IPS-18a (cell line): ENCODE results near the gene OR3A1.
"Not testable (repeated sequence)": the region's sequence is repeated elsewhere in the genome, so short reads cannot be mapped to it uniquely, and the experiment has no call there.

ENCODE experiments used
- H3K27ac ChIP-seq: one replicate; pipeline ENCODE4 v1.5.1; 2013; ENCODE audit warnings: low read length
- H3K27me3 ChIP-seq: one replicate; pipeline ENCODE4 v1.6.1; 2013; ENCODE audit warnings: mild to moderate bottlenecking, low read length; ENCODE audit not compliant: control insufficient read depth, insufficient read depth
- H3K36me3 ChIP-seq: one replicate; pipeline ENCODE4 v1.6.1; 2013; ENCODE audit warnings: low read depth, low read length; ENCODE audit not compliant: control insufficient read depth
- H3K4me1 ChIP-seq: one replicate; pipeline ENCODE4 v1.6.1; 2013; ENCODE audit warnings: low read depth, low read length; ENCODE audit not compliant: control insufficient read depth
- H3K4me3 ChIP-seq: one replicate; pipeline ENCODE4 v1.5.1; 2013; ENCODE audit warnings: low read length
- H3K9ac ChIP-seq: one replicate; pipeline ENCODE4 v1.6.1; 2013; ENCODE audit warnings: mild to moderate bottlenecking, low read length, moderate library complexity
- H3K9me3 ChIP-seq: one replicate; pipeline ENCODE4 v1.6.1; 2013; ENCODE audit warnings: low read depth, low read length; ENCODE audit not compliant: control insufficient read depth

Gene OR3A1

DNA sequence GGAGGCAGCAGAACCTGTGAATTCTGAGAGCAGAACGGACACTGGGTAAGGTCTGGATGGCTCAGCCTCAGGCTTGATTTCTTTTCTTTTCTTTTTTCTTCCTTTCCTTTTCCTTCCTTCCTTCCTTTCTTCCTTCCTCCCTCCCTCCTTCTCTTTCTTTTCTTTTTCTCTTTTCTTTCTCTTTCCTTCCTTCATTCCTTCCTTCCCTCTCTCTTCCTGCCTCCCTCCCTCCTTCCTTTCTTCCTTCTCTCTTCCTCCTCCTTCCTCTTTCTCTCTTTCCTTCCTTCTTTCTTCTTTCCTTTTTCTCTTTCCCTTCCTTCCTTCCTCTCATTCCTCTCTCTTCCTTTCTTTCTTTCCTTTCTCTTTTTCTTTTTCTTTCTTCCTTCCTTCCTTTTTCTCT lies 38.0 kb downstream of the OR3A1 start:
- Histone ChIP-seq H3K27ac (no peak overlapping the region), H3K4me3 (no peak overlapping the region), H3K4me1 (no peaks in the 10 kb centered on the region), H3K9ac (no peak overlapping the region), H3K27me3 (no peaks in the 10 kb centered on the region), H3K9me3 (no peaks in the 10 kb centered on the region), H3K36me3 (no peaks in the 10 kb centered on the region)

- H3K9me3 ChIP-seq, result no peaks in the 10 kb centered on the region
- H3K27ac ChIP-seq, result no peak overlapping the region
- H3K4me1 ChIP-seq, result no peaks in the 10 kb centered on the region
- no peak overlapping the region for H3K4me3 ChIP-seq
- no peak overlapping the region for H3K9ac ChIP-seq
- no peaks in the 10 kb centered on the region for H3K27me3 ChIP-seq
- no peaks in the 10 kb centered on the region for H3K36me3 ChIP-seq
Observed at GRCh38 chr17:3256575-3256974, 41.6 kb downstream of the OR3A1 start.

DNA sequence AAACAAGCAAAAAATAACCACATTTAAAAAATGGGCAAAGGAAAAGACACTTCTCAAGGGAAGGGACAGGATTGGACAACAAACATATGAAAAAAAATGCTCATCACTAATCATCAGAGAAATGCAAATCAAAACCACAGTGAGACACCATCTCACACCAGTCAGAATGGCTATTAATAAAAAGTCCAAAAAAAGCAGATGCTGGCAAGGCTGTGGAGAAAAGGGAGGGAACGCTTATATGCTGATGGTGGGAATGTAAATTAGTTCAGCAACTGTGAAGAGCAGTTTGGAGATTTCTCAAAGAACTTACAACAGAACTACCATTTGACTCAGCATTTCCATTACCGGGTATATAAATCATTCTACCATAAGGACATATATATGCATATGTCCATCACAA lies 49.1 kb downstream of the OR3A1 start:
- H3K9me3 ChIP-seq, H3K36me3 ChIP-seq, H3K9ac ChIP-seq, H3K4me1 ChIP-seq, H3K4me3 ChIP-seq, H3K27ac ChIP-seq, H3K27me3 ChIP-seq: not testable (repeated sequence)

DNA sequence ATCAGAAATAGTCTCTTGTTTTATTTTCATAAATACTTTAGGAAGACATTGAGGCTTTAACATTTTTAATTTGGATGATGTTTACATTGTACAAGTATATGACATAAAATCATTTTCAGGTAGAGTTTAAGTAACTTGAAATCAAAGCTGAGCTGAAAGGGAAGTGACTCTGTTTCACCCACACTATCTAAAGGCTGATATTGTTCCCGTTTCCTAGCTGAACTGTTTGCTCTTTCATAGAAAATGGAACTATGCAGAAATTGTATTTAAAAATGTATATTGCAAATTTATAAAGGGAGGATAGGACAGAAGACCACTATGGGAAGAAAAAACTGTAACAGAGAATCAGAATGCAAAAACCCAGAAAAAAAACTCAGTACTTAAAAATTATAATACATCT lies 53.3 kb downstream of the OR3A1 start:
- H3K9ac ChIP-seq, H3K4me1 ChIP-seq, H3K27ac ChIP-seq, H3K9me3 ChIP-seq, H3K4me3 ChIP-seq, H3K36me3 ChIP-seq, H3K27me3 ChIP-seq: not testable (repeated sequence)

- not testable (repeated sequence) for H3K27ac ChIP-seq, H3K4me3 ChIP-seq, H3K4me1 ChIP-seq, H3K9me3 ChIP-seq, H3K9ac ChIP-seq, H3K36me3 ChIP-seq, H3K27me3 ChIP-seq
Observed at GRCh38 chr17:3241044-3241443, 57.1 kb downstream of the OR3A1 start.
